ENCODE measurements around the gene RNF215.

The RNF215 gene

DNA sequence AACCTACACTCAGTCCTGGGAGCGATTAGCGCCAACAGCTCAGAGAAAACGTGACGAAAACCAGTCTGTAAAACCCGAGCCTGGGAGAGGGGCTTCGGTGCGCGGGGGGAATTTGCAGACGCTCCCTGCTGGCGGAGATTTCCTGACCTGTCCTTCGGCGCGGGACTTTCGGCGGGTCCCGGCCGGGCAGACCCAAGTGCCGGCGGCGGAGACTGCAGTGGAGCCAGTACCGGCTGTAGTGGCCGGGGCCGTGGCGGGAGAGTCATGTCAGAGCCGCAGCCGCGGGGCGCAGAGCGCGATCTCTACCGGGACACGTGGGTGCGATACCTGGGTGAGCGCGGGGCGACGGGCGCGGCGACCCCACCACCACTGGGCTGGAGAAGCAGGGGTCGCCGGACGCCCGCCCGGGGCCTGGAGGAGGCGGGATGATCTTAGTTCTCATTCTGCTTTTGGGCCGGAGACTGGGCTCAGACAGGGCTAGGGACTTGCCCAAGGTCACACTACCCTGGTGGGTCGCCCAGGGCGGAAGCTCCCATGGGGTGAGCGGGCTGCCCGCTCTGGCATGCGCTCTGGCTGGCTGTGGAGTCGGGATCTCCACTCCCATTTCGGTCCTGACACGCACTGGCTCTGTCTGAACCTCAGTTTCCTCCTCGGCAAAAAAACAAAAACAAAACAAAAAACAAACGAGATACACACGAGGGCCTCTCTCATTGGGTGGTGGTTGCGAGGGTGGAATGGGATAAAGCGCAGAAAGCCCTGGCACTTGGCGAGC is 38.6 kb upstream of the RNF215 start, which contains the start of gene MTFP1:
Gene MTFP1 (plus strand): TSS at position 153 of the 772 bp plus-strand sequence. CDS start 112 bp downstream, at position 265.
- H3K36me3 ChIP-seq (replicated peaks; ENCODE audit: insufficient read depth, low read length), result no peaks in the 10 kb centered on the region
- H3K9me3 ChIP-seq (replicated peaks; ENCODE audit: insufficient read depth, low read length), result no peaks in the 10 kb centered on the region
- peak within 1 kb of the TSS; percentile 92 for H2AFZ ChIP-seq (ENCODE audit: low read length)
- H3K4me3 ChIP-seq (ENCODE audit: low read length), result peak within 1 kb of the TSS; percentile 84
- peaks cover 20% of the 10 kb centered on the region for H3K4me1 ChIP-seq (ENCODE audit: low read length)
- no peaks in the 10 kb centered on the region for H4K20me1 ChIP-seq (ENCODE audit: insufficient read depth, low read length)
- no peaks in the 10 kb centered on the region for H3K27me3 ChIP-seq (replicated peaks; ENCODE audit: insufficient read depth, low read length)
- no peaks in the 10 kb centered on the region for H3K9me2 ChIP-seq (replicated peaks; ENCODE audit: insufficient read depth, low read length)
- peak within 1 kb of the TSS; percentile 95 for H3K4me2 ChIP-seq (ENCODE audit: low read depth, low read length)
- peak within 1 kb of the TSS; percentile 81 for H3K9ac ChIP-seq (ENCODE audit: low read length)
- peak; percentile 66 for DNase-seq
- H3K79me2 ChIP-seq (ENCODE audit: low read length), result peaks cover 17% of the 10 kb centered on the region
- peak within 1 kb of the TSS; percentile 67; the same call in 1 of the 2 replicates for H3K27ac ChIP-seq (ENCODE audit: low read length)
- no peak for TF ChIP-seq EZH2 (optimal IDR thresholded peaks at IDR 0.05; ENCODE audit: low read depth, low read length)
- no peak for TF ChIP-seq EZH2phosphoT487 (IDR thresholded peaks at IDR 0.05; ENCODE audit: low read length)
- TF ChIP-seq, protein P1, sequence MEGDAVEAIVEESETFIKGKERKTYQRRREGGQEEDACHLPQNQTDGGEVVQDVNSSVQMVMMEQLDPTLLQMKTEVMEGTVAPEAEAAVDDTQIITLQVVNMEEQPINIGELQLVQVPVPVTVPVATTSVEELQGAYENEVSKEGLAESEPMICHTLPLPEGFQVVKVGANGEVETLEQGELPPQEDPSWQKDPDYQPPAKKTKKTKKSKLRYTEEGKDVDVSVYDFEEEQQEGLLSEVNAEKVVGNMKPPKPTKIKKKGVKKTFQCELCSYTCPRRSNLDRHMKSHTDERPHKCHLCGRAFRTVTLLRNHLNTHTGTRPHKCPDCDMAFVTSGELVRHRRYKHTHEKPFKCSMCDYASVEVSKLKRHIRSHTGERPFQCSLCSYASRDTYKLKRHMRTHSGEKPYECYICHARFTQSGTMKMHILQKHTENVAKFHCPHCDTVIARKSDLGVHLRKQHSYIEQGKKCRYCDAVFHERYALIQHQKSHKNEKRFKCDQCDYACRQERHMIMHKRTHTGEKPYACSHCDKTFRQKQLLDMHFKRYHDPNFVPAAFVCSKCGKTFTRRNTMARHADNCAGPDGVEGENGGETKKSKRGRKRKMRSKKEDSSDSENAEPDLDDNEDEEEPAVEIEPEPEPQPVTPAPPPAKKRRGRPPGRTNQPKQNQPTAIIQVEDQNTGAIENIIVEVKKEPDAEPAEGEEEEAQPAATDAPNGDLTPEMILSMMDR (IDR thresholded peaks at IDR 0.05; ENCODE audit: low read length), result no peak
- H3F3A ChIP-seq (ENCODE audit: insufficient read depth, low read length), result peaks cover 19% of the 10 kb centered on the region

DNA sequence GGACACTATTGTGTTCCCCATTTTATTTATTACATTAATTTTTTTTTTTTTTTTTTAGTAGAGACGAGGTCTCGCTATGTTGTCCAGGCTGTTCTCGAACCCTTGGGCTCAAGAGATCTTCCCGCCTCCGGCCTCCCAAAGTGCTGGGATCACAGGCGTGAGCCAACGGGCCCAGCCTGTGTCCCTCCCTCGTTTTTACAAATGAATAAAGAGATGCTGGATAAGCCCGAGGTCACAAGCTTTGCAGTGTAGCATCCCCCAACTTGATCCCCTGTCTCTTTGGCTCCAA is 38.1 kb upstream of the RNF215 start:
- no peak for DNase-seq
- H3K36me3 ChIP-seq (replicated peaks; ENCODE audit: insufficient read depth, low read length), result no peaks in the 10 kb centered on the region
- H3K79me2 ChIP-seq (ENCODE audit: low read length), result peaks cover 17% of the 10 kb centered on the region
- TF ChIP-seq, protein P1 (IDR thresholded peaks at IDR 0.05; ENCODE audit: low read length), result no peak
- TF ChIP-seq EZH2phosphoT487 (IDR thresholded peaks at IDR 0.05; ENCODE audit: low read length), result no peak
- no peak for TF ChIP-seq EZH2 (optimal IDR thresholded peaks at IDR 0.05; ENCODE audit: low read depth, low read length)
- peak overlapping the region; percentile 88 for H2AFZ ChIP-seq (ENCODE audit: low read length)
- peaks cover 19% of the 10 kb centered on the region for H3F3A ChIP-seq (ENCODE audit: insufficient read depth, low read length)
- peaks cover 20% of the 10 kb centered on the region for H3K4me1 ChIP-seq (ENCODE audit: low read length)
- no peaks in the 10 kb centered on the region for H3K27me3 ChIP-seq (replicated peaks; ENCODE audit: insufficient read depth, low read length)
- peak overlapping the region; percentile 84 for H3K4me3 ChIP-seq (ENCODE audit: low read length)
- peak overlapping the region; percentile 81 for H3K9ac ChIP-seq (ENCODE audit: low read length)
- H4K20me1 ChIP-seq (ENCODE audit: insufficient read depth, low read length), result no peaks in the 10 kb centered on the region
- H3K27ac ChIP-seq (ENCODE audit: low read length), result peak overlapping the region; percentile 58; the same call in 1 of the 2 replicates
- H3K9me3 ChIP-seq (replicated peaks; ENCODE audit: insufficient read depth, low read length), result no peaks in the 10 kb centered on the region
- no peaks in the 10 kb centered on the region for H3K9me2 ChIP-seq (replicated peaks; ENCODE audit: insufficient read depth, low read length)
- peak overlapping the region; percentile 95 for H3K4me2 ChIP-seq (ENCODE audit: low read depth, low read length)

DNA sequence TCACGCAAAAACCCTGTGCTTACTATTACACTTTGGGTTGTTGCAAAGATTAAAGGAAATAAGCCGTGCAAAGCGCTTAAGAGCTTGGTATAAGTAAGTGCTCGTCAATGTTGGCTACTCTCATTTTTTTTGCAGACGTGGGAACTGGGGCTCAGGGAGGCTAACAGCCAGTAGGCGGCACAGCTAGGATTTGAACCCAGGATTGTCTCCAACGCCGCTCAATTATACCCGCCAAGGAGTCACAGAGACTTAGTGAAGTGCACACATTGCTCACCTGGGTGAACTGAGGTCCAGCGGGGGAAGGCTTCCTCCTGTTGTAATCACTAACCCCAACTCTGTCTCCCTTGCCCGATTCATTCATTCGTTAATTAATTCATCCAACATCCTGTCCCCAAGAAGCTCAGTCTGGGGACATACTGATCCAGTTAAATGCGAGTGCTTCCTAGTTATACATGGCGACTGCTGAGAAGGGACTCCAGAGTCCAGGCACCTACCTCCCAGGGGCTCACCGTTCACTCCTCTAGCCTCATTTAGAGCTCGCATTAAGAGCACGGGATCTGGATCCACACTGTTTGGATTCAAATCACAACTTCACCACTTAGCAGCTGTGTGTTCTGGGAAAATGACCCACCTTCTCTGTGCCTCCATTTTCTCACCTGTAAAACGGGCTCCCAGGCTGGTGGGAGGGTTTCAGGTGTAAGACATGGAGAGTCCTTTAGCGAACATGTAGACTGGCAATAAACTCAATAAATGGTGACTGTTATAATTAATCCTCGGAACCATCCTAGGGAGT is 37.5 kb upstream of the RNF215 start:
- peak overlapping the region; percentile 92 for H2AFZ ChIP-seq (ENCODE audit: low read length)
- no peaks in the 10 kb centered on the region for H3K9me3 ChIP-seq (replicated peaks; ENCODE audit: insufficient read depth, low read length)
- no peaks in the 10 kb centered on the region for H3K36me3 ChIP-seq (replicated peaks; ENCODE audit: insufficient read depth, low read length)
- no peaks in the 10 kb centered on the region for H3K27me3 ChIP-seq (replicated peaks; ENCODE audit: insufficient read depth, low read length)
- peak overlapping the region; percentile 67; the same call in 1 of the 2 replicates for H3K27ac ChIP-seq (ENCODE audit: low read length)
- H4K20me1 ChIP-seq (ENCODE audit: insufficient read depth, low read length), result no peaks in the 10 kb centered on the region
- H3K4me2 ChIP-seq (ENCODE audit: low read depth, low read length), result peak overlapping the region; percentile 95
- peaks cover 19% of the 10 kb centered on the region for H3F3A ChIP-seq (ENCODE audit: insufficient read depth, low read length)
- peaks cover 20% of the 10 kb centered on the region for H3K4me1 ChIP-seq (ENCODE audit: low read length)
- H3K9me2 ChIP-seq (replicated peaks; ENCODE audit: insufficient read depth, low read length), result no peaks in the 10 kb centered on the region
- H3K79me2 ChIP-seq (ENCODE audit: low read length), result peaks cover 17% of the 10 kb centered on the region
- H3K4me3 ChIP-seq (ENCODE audit: low read length), result peak overlapping the region; percentile 84
- DNase-seq, result peak; percentile 40
- peak overlapping the region; percentile 81; the same call in 1 of the 2 replicates for H3K9ac ChIP-seq (ENCODE audit: low read length)
- TF ChIP-seq EZH2 (optimal IDR thresholded peaks at IDR 0.05; ENCODE audit: low read depth, low read length), result no peak
- TF ChIP-seq, protein P1 (IDR thresholded peaks at IDR 0.05; ENCODE audit: low read length), result peak; percentile 16
- no peak for TF ChIP-seq EZH2phosphoT487 (IDR thresholded peaks at IDR 0.05; ENCODE audit: low read length)
